ENCODE data around the gene SPECC1. TPM values are rescaled to one million over a fixed set of nuclear protein-coding genes. Genes with fewer than 3 reads are reported as not detected.
"Not testable (repeated sequence)": the region's sequence is repeated elsewhere in the genome, so short reads cannot be mapped to it uniquely, and the experiment has no call there.

SPECC1 gene
- total RNA-seq, 1 donor from 2014 or later, result 25.8 TPM

- DNase-seq (ENCODE audit: low spot score), result no peak
These were observed 182 bp upstream of the SPECC1 start for GRCh38 chr17:20009052-20009301.

DNA sequence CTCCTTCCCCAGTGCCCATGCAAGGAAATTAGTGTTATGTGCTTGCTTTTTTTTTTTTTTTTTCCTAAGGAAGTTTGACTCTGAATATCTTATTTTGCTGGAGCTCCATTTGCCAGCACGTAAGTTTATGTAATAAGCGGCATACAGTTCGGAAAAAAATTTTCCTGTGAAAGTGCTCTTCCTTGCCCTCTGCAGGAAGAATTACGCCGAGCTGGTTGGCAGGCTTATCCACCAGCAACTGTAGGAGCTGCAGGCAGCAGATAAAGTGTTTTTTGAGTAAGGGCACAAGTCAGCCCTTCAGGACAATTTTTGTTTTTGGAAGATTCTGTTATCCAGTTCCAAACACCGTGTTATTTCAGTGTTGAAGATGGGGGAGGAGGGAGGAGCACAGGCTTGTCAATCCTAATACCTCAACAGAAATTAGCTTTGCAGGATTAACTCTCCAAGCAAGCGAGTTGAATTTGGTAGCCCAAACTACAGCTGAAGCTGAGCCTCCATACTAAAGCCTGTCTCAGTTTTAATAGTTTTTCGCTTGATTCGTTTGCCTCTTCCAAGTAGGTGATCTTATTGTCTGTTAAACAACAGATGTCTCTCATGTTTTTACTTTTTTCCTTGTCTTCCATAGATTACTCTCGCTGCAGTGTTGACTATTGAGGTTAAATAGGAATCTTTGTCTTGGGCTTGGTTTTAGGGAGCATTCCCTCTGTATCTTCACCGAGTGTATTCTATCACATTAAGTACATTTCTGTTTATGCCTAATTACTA is 1.1 kb downstream of the SPECC1 start:
- DNase-seq (ENCODE audit: low spot score), result no peak

DNA sequence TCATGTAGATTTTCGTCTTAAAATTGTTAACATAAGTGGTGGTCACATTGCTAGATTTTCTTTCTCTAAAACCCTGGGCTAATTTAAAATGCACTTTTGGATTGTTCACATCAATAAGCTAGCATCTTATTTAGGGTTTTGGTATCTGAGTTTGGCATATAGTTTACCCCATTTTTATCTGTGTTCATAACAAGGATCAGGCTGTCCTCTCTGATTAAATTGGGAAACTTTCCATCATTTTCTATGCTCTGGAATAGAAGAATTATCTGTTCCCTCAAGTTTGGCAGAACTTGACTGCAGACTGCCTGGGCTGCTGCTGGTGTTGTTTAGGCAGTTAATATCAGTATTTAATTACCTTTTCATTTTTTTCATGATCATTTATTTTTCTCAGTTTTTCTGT is 1.8 kb downstream of the SPECC1 start:
- DNase-seq (ENCODE audit: low spot score), result no peak

GRCh38 chr17:20012017-20012536 is 2.9 kb downstream of the SPECC1 start:
- no peak for DNase-seq (ENCODE audit: low spot score)

DNA sequence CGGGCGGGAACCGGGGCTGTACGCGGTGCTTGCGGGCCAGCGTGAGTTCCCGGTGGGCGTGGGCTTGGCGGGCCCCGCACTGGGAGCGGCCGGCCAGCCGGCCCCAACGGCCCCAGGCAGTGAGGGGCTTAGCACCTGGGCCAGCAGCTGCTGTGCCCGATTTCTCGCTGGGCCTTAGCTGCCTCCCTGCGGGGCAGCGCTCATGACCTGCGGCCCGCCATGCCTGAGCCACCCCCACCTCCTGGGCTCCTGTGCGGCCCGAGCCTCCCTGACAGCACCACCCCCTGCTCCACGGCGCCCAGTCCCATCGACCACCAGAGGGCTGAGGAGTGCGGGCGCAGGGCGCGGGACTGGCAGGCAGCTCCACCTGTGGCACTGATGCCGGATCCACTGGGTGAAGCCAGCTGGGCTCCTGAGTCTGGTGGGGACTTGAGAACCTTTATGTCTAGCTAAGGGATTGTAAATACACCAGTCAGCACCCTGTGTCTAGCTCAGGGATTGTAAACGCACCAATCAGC is 7.4 kb downstream of the SPECC1 start:
- not testable (repeated sequence) for DNase-seq (ENCODE audit: low spot score)

GRCh38 chr17:20022701-20023100 is 13.5 kb downstream of the SPECC1 start:
- no peak for DNase-seq (ENCODE audit: low spot score)

GRCh38 chr17:20026960-20027359 is 17.8 kb downstream of the SPECC1 start:
- no peak for DNase-seq (ENCODE audit: low spot score)

GRCh38 chr17:20028443-20028842 is 19.3 kb downstream of the SPECC1 start:
- no peak for DNase-seq (ENCODE audit: low spot score)

DNA sequence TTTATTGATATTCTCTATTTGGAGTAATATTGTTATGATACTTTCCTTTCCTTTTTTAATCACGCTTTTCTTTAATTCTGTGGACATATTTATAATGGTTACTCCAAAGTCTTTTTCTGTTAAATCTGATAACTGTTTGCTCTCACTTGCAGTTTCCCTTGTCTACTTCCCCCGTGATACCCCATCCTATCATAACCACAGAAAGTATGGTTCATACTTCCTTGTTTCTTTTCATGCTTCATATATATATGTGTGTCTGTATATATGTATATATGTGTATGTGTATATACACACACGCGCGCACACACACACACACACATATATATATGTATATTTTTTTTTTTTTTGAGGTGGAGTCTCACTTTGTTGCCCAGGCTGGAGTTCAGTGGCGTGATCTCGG is 23.5 kb downstream of the SPECC1 start:
- no peak for DNase-seq (ENCODE audit: low spot score)

- no peak for DNase-seq (ENCODE audit: low spot score)
These were observed 24.3 kb downstream of the SPECC1 start for GRCh38 chr17:20033415-20033814.

DNA sequence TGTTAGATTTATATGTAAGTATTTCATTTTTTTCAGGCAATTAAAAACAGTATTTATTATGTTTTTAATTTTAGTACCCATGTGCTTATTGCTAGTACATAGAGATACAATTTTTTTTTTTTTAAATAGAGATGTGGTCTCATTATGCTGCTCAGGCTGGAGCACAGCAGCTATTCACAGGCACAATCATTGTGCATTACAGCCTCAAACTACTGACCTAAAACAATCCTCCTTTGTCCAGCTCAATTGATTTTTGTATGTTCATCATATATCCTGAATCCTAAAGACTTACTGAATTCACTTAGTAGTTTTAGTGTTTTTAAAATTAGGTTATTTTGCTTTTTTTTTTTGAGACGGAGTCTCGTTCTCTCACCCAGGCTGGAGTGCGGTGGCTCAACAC is 26.3 kb downstream of the SPECC1 start:
- no peak for DNase-seq (ENCODE audit: low spot score)

GRCh38 chr17:20037286-20037685 is 28.1 kb downstream of the SPECC1 start:
- DNase-seq (ENCODE audit: low spot score), result not testable (repeated sequence)

DNA sequence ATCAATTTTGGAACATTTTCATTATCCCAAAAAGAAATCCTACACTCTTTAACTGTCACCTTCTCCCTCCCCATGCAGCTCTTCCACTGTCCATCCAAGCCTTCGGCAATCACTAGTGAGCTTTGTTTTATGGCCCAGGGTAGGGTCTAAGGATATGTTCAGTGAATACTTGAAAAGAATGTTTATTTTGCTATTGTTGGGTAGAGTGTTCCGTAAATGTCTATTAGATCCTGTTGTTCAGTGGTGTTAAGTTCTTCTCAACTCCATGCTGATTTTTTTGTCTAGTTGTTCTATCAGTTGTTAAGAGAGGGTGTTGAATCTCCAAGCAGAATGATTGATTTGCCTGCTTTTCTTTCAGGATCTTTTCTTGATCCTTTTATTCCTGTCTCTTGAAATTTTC is 29.9 kb downstream of the SPECC1 start:
- DNase-seq (ENCODE audit: low spot score), result no peak

- DNase-seq (ENCODE audit: low spot score), result no peak
These were observed 31.1 kb downstream of the SPECC1 start for GRCh38 chr17:20040216-20040615.

DNA sequence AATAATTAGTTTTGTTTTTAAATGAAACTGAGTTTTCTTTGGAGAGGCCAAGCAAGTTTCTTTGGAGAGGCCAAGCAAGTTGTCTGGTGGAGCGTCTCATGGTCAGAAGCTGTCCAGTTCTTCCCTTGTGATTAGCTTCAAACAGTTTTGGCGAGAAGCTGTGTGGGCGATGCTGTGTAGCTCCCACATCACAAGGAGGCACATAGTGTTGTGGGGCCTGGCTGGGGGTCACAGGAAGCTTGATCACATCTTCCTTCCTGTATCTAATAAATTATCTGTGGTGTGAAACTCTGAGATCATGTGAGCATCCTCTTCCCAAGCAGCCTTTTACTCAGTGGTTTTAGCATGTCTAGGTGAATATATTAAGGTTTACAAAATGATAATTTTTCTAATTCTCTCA is 33.9 kb downstream of the SPECC1 start:
- no peak for DNase-seq (ENCODE audit: low spot score)

DNA sequence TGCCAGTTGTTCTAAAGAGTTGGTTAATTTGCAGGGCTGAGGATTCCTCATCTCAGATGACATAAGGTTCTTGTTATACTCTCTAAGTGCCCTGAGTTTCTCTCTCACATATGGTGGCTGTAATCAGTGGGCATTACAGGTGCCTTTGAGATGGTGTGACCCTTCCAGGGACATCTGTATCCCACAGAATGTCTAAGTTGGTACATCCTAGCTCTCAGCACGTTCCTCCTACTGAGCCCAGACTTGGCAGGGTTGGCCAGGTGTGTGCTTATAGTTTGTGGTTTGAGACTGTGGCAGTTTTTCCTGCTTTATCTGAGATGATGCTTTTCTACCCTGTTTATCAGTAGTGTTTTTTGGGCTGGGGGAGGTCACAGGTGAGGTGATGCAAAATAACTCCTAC is 36.3 kb downstream of the SPECC1 start:
- no peak for DNase-seq (ENCODE audit: low spot score)

GRCh38 chr17:20046629-20047028 is 37.5 kb downstream of the SPECC1 start:
- DNase-seq (ENCODE audit: low spot score), result no peak

- DNase-seq (ENCODE audit: low spot score), result no peak
These were observed 42.5 kb downstream of the SPECC1 start for GRCh38 chr17:20051624-20052023.

DNA sequence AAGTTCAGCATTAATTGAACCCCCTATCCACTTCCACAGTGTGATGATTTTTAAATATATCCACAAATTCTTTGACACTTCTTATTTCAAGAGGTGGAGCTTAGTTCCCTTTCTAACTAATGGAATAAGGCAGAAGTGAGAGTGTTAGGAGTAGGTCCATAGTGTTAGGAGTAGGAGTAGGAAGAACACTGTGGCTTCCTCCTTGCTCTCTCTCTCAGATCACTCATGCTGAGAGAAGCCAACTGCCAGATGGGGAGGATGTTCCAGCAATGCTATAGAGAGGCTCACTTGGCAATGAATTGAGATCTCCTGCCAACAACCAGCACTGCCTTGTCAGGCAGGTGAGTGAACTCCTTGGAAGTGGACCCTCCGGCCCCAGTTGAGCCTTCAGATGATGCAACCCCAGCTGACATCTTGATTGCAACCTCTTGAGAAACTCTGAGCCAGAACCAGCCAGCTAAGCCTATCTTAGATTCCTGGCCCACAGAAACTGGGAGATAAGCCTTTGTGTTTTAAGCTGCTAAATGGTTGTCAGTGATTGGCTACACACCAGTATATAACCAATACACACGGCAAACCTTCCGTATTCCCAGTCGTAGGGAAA is 44.3 kb downstream of the SPECC1 start:
- DNase-seq (ENCODE audit: low spot score), result no peak

DNA sequence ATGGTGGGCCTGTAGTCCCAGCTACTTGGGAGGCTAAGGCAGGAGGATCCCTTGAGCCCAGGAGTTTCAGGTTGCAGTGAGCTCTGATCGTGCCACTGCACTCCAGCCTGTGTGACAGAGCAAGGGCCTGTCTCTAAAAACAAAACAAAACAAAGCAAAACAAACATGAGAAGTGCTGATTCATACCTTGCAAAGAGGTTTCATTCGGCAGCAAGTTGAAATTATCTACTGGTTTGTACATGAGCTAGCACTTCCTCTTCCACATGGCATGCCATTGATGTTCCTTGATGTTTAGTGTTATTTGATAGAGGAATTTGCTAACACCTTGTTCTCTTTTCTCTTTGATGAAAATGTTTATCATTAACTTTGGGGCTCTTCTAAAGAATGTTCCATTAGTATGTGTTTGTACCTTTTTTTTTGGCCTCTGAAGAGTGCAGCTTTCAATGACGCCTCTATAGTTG is 50.6 kb downstream of the SPECC1 start:
- DNase-seq (ENCODE audit: low spot score), result no peak

GRCh38 chr17:20063665-20064648 is 54.8 kb downstream of the SPECC1 start:
- DNase-seq (ENCODE audit: low spot score), result no peak

DNA sequence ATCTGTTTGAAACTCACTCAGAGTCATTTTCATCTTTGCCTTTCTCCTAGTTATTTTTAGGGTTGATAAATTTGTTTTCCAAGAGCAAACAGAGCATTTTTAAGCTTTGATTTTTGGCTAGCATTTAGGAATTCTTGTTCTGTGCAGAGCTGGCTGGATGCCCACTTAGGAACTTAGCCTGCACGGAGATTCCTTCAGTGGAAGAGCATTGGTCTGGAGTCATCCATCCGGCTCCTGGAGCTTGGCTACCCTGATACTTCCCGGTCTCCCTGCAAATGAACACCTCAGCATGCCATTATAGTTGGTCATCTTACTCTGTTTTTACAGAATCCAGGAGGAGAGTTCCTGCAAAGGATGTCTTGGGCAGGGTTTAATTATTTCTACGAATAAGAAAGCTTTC is 57.1 kb downstream of the SPECC1 start:
- DNase-seq (ENCODE audit: low spot score), result no peak

Data from mesenteric fat pad (tissue), 1 donor.